Measurements from ENCODE around the gene MAN1B1.

The MAN1B1 gene

DNA sequence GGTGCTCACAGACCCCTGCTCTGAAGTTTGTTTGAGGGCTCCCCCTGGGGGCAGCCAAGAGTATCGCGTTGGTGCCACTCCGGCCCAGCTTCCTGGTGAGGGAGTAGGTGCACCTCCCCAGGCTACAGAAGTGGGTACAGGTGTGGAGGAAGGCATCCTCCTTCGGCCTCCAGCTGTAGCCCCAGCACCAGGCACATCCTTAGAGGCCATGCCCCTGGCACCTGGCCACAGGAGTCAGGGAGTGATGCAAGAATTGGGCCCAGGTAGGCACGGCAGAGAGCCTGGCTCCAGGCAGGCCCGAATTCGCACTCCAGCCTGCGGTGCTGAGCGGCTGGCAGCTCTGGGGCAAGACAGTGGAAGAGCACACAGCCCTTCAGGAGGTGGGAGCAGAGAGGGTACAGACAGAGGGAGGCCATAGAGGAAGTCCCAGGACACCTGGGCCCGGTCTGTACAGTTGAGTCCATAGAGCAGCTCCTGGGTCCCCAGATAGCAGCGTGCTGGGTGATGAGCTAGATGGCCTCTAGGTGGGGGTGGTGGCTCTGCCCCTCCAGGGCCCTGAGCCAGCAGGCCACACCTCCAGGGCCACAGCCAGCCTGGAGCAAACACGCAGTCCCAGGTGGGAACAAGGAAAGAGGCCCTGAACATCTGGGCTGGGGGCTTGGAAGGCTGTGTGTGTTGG lies 18.8 kb upstream of the MAN1B1 start:
- no peak for FAIRE-seq
- peak; percentile 73 for DNase-seq (ENCODE audit: insufficient read length, low spot score)

DNA sequence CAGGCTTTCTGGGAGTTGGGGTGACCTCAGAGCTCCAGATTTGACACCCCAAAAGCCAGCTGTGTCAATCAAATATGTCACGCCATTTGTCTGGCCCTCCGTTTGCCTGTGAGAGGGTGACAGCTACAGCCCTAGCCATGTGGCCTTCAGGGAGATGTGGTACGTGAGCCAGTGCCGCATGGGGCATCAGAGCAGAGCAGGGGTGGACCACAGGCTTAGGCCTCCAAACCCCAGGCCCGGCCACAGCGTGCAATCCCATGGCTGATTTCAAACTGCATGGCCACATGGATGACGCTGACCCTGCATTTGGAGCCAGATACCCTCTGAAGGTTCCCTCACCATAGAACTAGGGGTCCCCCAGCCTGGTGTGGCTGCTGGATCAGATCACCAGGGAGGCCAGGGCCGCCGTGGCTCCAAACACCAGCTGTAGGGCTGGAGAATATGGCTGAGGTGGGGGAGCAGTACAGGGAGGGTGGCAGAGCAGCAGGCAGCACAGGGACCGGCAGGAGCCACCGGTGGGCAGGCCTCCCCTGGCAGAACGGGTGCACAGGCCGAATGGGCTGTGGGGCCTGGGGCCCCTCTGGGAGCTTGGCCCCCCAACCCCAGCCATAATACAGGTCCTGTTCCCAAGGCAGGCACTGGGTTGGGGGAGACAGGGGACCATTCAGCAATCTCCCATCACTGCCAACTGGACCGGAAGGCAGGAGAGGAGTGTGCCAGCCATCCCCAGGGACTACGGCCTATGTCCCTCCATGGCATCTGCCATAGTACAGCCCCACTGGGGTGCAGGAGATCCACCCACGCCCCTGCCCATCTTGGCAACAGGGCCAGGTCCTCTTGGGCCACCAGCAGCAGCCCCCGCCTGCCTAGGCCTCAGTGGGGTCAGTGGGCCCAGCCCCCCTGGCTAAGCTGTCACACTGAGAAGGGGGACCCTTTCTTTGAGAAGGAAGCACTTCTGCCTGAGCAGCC lies 18.0 kb upstream of the MAN1B1 start:
- DNase-seq (ENCODE audit: insufficient read length, low spot score) (no peak), FAIRE-seq (no peak)

DNA sequence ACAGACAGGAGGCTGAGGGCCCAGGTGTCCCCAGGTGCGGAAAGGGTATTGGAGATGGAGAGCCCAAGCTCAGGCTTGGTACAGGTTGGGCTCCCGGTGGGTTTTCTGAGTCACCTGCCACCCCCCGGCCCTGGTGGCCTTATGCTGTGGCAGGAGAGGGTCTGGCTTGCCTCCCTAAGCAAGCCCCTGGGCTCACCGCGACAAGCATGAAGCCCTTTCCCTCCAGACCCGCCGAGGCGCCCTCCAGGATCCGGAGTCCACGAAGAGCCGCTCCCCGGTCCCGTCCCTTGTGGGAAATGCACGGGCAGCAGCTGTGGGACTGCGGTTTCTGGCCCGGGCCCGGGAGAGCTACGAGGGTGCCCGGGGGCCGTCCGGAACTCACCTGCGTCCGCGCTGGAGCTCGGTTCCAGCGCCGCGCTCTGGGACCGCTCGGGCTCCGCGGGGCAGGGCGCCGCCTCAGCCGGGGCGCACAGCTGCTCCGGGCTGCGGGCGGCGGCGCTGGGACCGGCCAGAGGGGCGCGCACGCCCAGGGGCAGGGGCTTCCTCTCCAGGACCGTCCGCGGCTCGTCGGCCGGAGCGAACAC lies 17.2 kb upstream of the MAN1B1 start:
- FAIRE-seq = no peak
- no peak for DNase-seq (ENCODE audit: insufficient read length, low spot score)

DNA sequence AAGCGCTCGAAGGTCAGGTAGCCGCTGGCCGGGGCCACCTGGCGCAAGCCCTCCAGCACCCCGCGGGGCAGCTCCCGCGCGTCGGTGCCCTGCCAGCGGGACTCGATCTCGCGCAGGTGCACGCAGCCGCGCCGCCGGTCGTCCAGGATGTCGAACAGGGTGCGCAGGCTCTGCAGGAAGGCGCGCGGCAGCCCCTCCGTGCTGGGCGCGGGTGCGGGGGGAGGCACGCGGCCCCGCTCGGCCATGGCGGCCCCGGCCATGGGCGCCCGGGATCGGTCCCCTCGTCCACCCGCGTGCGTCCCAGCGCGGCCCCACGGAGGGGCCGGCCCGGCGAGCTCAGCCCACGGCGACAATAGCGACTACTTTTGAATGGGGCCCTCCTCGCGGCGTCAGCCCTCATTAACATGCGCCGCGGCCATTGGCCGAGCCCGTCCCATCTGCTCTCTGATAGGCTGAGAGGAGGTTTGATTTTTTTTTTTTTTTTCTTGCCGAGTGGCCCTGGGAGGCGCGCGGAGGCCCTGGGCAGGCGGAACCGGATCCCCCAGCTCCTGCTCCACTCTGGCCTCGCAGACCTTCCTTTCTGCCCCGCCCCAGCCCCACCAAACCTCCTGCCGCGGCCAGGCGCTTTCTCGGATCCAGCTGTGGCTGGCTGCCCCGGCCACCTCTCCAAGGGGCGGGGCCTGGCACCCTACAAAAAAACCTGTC lies 16.4 kb upstream of the MAN1B1 start, which contains the start of gene SAPCD2:
TSS of gene SAPCD2 (minus strand) at position 357 of the 705 bp plus-strand sequence. CDS start at position 260, 97 bp downstream.
- FAIRE-seq = no peak
- peak; percentile 90 for DNase-seq (ENCODE audit: insufficient read length, low spot score)

DNA sequence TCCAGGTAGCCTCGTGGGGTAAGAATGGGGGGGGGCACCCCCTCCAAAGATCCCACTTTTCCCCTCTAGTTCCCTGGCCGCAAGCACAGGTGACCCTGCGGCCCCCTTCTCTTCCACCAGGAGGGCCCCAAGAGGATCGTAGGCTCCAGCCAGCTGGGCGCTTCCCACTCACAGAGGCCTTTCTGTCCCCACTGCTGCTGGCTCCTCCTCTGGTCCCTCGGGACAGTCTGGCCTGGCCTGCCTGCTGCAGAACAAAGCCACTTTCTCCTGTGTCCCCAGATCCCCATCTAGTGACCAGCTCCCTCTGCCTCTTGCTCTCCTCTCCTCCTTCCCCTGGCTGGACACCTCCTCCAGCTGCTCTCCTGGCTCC lies 15.9 kb upstream of the MAN1B1 start:
- FAIRE-seq (no peak), DNase-seq (ENCODE audit: insufficient read length, low spot score) (no peak)

DNA sequence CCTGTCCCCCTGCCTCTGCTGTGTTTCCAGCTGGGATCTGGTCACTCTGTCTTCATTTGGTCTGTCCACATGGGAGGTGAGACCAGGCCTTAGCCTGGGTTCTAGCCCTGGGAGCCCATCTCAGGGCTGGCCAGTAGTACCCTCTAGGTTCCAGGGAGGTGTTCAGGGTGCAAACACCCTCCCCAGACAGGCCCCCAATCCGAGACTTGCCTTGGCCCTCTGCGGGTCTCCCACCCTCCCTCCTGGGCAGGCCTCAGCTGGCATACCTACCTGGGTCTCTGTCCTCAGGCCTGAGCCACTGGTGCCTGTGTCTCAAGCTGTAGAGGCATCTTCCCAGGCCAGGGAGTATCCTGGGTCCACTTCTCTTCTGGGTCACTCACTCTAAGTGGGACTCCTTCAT lies 15.5 kb upstream of the MAN1B1 start:
- DNase-seq (ENCODE audit: insufficient read length, low spot score) = no peak
- no peak for FAIRE-seq

DNA sequence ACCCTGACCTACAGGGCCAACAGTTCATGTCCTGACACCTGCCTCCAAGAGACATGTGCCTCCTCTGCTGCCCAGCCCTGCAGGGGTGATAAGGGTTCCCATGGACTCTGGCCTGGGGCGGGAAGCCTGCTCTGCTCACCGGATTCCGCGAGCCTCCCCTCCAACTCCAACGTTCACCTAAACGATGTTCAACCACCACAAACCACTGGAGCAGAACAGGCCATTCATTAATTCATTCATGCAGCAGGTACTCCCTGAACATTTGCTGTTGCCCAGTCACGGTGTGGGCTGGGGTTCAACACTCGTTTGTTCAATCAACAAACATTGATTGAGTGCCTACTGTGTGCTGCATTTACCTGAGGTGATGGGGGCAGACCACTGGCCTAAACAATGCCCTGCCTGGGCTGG lies 12.8 kb upstream of the MAN1B1 start:
- FAIRE-seq = no peak
- DNase-seq (ENCODE audit: insufficient read length, low spot score) = no peak

DNA sequence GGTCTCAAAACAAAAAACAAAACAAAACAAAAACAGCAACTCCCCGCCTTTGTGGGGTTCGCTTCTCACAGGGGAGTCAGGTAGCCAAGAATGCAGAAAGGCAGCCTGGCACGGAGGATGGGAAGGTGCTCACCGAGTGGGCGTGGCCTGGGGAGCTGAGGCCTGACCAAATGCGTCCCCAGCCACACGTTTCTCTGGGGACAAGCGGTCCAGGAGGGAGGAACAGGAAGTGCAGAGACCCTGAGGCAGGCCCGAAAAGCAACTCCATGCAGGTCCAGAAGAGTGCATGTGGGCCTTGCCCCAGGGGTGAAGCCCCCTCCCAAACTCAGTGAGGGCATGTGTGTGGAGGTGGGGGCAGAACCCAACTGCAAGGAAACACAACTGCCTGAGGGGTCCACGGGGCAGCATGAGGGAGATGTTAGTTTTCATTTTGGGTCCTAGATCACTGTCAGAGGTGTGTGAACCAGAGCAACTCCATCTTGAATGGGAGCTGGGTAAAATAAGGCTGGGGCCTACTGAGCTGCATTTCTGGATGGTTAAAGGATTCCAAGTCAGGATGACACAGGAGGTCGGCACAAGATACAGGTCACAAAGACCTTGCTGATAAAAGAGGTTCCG lies 12.0 kb upstream of the MAN1B1 start:
- DNase-seq (ENCODE audit: insufficient read length, low spot score) (no peak), FAIRE-seq (no peak)

DNA sequence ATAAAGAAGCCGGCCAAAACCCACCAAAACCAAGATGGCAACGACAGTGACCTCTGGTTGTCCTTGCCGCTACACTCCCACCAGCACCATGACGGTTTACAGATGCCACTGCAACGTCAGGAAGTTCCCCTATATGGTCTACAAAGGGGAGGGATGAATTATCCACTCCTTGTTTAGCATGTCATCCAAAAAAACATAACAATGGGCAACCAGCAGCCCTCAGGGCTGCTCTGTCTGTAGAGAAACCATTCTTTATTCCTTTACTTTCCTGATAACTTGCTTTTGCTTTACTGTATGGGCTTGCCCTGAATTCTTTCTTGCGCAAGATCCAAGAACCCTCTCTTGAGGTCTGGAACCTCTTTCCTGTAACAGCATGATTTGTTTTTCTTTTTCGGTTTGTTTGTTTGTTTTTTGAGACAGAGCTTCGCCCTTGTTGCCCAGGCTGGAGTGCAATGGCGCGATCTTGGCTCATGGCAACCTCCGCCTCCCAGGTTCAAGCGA lies 11.5 kb upstream of the MAN1B1 start:
- no peak for DNase-seq (ENCODE audit: insufficient read length, low spot score)
- FAIRE-seq = no peak

DNA sequence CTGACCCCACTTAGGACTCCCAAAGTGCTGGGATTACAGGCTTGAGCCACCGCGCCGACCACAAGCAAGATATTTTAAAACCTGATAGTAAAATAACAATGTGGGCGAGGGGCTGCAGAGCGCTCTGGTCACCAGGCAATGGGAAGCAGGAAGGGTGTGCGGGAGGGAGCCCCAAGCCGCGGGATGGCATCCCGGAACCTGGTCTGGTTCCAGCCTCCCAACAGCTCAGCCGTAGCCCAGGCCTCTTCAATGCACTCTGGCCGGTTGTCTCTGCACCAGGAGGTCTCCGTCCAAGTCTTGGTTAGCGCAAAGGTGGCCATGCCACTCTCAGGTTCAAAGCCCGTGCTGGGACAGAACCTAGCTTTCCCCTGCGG lies 10.2 kb upstream of the MAN1B1 start:
- no peak for DNase-seq (ENCODE audit: insufficient read length, low spot score)
- no peak for FAIRE-seq

DNA sequence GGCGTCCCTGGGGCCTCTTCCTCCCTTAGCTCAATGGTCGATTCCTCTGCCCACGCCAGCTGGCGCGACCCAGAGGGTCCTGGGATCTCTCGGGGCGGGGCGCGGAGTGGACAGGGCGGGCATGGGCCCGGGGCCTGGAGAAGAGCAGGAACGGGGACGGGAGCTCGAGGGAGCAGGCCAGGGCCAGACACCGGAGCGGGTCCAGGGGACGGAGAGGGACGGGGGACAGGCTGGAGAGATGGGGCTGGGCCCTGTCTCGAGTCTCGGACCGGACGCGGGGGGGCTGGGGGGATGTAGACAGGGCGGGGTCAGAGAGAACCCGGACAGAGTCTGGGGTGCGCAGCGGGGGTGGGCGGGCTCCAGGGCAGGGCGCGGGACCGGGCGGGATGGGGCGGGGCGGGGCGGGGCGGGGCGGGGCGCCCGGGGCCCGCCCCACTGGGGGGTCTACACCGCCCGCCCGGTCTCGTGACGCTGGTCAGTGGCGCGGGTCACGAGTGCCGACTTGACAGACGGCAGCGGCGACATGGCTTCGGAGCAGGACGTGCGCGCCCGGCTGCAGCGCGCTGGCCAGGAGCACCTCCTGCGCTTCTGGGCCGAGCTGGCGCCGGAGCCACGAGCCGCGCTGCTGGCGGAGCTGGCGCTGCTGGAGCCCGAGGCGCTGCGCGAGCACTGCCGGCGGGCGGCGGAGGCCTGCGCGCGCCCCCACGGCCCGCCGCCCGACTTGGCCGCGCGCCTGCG lies 9.6 kb upstream of the MAN1B1 start, which contains the start of gene UAP1L1:
TSS of gene UAP1L1 (plus strand) at position 508 of the 738 bp plus-strand sequence. CDS start at position 524, 16 bp downstream.
- FAIRE-seq (peak; percentile 79), DNase-seq (ENCODE audit: insufficient read length, low spot score) (peak; percentile 56)

DNA sequence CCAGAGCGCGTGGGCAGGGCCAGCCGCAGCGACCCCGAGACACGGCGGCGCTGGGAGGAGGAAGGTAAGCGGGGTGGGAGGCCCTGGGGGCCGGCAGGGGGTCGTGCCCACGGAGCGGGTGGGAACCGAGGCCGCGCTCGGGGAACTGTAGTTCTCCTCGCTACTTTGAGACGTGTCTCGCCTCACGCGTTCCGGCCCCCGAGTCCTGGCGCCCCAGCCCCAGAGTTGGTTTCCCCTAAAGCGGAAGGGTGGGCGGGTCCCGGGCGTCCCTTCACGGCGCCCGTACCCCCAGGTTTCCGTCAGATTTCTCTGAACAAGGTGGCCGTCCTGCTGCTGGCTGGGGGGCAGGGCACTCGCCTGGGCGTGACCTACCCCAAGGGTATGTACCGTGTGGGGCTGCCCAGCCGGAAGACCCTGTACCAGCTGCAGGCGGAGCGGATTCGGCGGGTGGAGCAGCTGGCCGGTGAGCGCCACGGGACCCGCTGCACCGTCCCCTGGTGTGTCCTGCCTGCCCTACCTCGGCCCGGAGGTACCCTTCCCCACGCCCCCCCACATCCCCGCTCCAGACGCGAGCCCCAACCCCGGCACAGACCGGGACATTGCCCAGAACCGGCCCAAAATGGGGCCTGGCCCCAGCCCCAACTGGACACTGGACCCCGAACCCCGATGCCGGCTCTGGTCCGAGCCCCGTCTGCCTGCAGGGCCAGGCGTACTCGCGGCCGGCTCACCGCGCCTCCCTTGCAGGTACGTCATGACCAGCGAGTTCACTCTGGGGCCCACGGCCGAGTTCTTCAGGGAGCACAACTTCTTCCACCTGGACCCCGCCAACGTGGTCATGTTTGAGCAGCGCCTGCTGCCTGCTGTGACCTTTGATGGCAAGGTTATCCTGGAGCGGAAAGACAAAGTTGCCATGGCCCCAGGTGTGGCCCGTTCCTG lies 8.8 kb upstream of the MAN1B1 start:
- FAIRE-seq (no peak), DNase-seq (ENCODE audit: insufficient read length, low spot score) (no peak)

DNA sequence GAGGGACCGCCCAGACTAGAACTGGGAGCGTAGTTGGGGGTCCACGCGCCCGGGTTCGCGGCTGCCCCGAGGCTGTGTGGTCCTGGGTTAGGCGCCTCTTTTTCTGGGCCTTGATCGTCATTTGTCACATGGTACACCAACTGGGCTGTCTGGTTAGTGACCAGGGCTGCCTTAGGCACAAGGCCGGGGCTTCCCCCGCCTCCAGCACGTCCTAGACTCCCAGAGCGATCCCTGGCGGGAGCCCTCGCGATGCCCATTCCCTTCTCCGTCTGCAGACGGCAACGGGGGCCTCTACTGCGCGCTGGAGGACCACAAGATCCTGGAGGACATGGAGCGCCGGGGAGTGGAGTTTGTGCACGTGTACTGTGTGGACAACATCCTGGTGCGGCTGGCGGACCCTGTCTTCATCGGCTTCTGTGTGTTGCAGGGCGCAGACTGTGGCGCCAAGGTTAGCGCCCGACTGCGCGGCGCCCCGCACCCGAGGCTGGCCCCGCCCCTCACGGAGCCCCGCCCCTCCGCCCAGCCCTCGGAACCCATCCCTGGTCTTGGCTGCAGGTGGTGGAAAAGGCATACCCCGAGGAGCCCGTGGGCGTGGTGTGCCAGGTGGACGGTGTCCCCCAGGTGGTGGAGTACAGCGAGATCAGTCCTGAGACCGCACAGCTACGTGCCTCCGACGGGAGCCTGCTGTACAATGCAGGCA lies 7.9 kb upstream of the MAN1B1 start:
- FAIRE-seq (no peak), DNase-seq (ENCODE audit: insufficient read length, low spot score) (no peak)

DNA sequence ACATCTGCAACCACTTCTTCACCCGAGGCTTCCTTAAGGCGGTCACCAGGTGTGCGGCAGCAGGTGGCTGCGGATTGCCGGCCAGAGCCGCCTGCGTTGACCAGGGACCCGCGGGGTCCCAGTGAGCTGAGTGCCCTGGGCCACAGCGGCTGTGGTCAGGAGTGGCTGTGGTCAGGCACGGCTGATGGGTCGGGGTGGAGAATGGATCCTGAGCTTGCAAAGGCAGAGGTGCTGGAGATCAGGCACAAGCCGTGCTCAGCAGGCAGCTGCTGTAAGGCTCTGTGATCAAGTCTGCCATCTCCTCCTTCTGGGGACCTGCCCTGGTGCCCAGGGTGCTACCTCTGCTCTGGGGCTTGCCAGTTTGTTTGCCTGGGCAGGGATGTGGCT lies 7.4 kb upstream of the MAN1B1 start:
- DNase-seq (ENCODE audit: insufficient read length, low spot score) (no peak), FAIRE-seq (no peak)

DNA sequence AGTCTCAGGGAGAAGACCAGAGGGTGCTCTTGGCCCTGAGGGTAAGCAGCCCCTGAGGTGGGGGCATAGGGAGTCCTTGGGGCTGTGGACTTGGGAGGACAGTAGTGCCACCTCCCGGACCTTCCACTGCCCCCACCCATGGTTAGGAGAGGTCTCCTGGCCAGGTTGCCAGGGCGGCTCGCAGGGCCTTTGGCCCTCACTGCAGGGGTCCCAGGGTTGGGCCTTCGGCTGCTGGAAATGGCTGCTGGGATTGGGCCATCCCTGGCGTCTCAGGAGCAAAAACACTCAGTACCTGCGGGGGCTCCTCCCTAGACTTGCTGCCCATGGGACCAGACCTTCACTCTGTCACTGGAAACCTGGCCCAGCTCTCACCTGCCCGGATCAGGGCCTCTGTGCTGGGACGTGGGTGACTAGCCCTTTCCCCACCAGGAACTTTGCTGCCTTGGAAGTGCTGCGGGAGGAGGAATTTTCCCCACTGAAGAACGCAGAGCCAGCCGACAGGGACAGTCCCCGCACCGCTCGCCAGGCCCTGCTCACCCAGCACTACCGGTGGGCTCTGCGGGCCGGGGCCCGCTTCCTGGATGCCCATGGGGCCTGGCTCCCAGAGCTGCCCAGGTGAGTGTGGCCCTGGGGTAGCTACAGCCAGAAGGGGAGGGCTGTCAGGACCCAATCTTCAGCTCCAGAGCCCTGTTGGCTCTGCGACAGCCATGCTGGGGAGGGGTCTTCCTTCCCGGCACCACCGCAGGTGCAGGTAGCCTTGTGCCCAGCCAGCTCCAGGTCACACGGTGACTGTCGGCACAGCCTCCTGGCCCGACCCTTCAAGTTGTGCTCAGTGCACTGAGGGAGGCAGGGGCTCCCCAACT lies 6.3 kb upstream of the MAN1B1 start:
- DNase-seq (ENCODE audit: insufficient read length, low spot score) (no peak), FAIRE-seq (no peak)

DNA sequence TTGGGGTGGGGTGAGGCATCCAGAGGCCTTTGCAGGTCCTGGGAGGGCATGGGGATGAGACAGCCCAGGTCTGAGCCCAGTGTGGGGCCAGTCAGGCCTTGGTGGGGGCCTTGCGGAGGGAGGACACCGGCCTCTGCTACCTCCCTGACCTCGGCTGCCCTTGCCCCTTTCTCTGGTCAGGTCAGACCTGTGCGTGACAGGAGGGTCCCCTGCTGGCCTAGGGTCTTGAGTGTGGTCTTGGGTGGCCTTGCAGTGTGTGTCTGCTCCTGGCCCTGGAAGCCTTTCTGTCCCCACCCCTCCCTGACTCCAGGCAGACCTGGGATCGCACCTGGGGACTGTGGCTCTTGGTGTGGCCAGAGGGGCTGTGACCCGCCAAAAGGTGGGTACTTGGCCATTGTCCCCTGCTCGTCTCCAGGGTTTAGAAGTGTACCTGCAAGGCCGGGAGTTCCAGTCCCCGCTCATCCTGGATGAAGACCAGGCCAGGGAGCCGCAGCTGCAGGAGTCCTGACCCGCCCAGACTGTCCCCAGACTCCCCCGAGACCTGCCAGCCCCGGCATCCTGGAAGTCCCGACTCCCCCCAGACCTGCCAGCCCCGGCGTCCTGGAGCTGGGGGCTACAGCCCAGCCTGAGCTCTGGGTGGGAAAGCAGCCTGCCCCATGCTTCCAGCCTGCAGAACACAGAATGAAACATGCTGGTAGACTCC lies 4.4 kb upstream of the MAN1B1 start:
- no peak for DNase-seq (ENCODE audit: insufficient read length, low spot score)
- no peak for FAIRE-seq
